K562 (cell line): ENCODE results near the gene CORT. TPM values are rescaled to one million over a fixed set of nuclear protein-coding genes. Genes with fewer than 3 reads are reported as not detected.
A peak's percentile ranks its signal among the peaks of the same experiment; 100 is the strongest.

Experiments
- AFF1 ChIP-seq, 2 experiments: fragments of 450-650 bp; IDR thresholded peaks; 2 replicates each; pipeline ENCODE4 v1.6.1; 2018; ENCODE audit warnings: mild to moderate bottlenecking in 2 of 2, low read depth in 1 of 2; ENCODE audit not compliant: partially characterized antibody in 2 of 2
- ARNT ChIP-seq, 2 experiments: fragments of 450-650 bp; IDR thresholded peaks; 2 replicates each; pipeline ENCODE4 v1.6.1; 2016; ENCODE audit warnings: mild to moderate bottlenecking in 1 of 2
- BCOR ChIP-seq: fragments of 450-650 bp; IDR thresholded peaks from 2 replicates; pipeline ENCODE4 v1.6.1; 2016
- BMI1 ChIP-seq: fragments of 150-350 bp; IDR thresholded peaks from 2 replicates; pipeline ENCODE4 v1.6.1; 2014; ENCODE audit warnings: low read length
- ELF4 ChIP-seq: fragments of 450-650 bp; formaldehyde crosslinking; IDR thresholded peaks from 2 replicates; pipeline ENCODE4 v1.4.0; 2022; ENCODE audit warnings: missing genetic modification characterization
- HDAC2 ChIP-seq: fragments of 450-650 bp; IDR thresholded peaks from 2 replicates; pipeline ENCODE4 v1.6.1; 2016; ENCODE audit warnings: mild to moderate bottlenecking
- HES1 ChIP-seq: fragments of 450-650 bp; IDR thresholded peaks from 2 replicates; pipeline ENCODE4 v1.6.1; 2016; ENCODE audit warnings: low read depth, mild to moderate bottlenecking, moderate library complexity
- MYBL2 ChIP-seq, 2 experiments: fragments of 450-650 bp in 1 of 2; sonication (generic) in 1 of 2; formaldehyde crosslinking in 1 of 2; IDR thresholded peaks; 2 replicates each; pipeline versions ENCODE4 v1.6.1 to v1.8.1; 2017 to 2022; ENCODE audit warnings: borderline replicate concordance in 1 of 2, inconsistent platforms in 1 of 2, low read depth in 1 of 2, mild to moderate bottlenecking in 1 of 2, missing genetic modification reagents in 1 of 2, moderate library complexity in 1 of 2
- NFATC3 ChIP-seq: fragments of 450-650 bp; IDR thresholded peaks from 2 replicates; pipeline ENCODE4 v1.6.1; 2017; ENCODE audit warnings: mild to moderate bottlenecking
- RAD51 ChIP-seq: fragments of 450-650 bp; IDR thresholded peaks from 2 replicates; pipeline ENCODE4 v1.7.1; 2016; ENCODE audit warnings: low read depth, mild to moderate bottlenecking, borderline replicate concordance
- RBFOX2 ChIP-seq: fragments of 200-400 bp; formaldehyde crosslinking; IDR thresholded peaks from 2 replicates; pipeline ENCODE4 v1.6.1; 2017; ENCODE audit warnings: low read depth, mild to moderate bottlenecking, low read length, moderate library complexity
- RBM25 ChIP-seq: fragments of 200-400 bp; formaldehyde crosslinking; IDR thresholded peaks from 2 replicates; pipeline ENCODE4 v1.6.1; 2018; ENCODE audit warnings: low read length, low read depth, moderate library complexity; ENCODE audit not compliant: severe bottlenecking
- SRSF3 ChIP-seq: fragments of 200-400 bp; formaldehyde crosslinking; IDR thresholded peaks from 2 replicates; pipeline ENCODE4 v1.6.1; 2016; ENCODE audit warnings: mild to moderate bottlenecking, low read length, moderate library complexity; ENCODE audit not compliant: insufficient read depth
- polyA plus RNA-seq, 8 experiments: library from polyadenylated mRNA; depleted of rRNA in 4 of 8; stranded (reverse) in 5 of 8; unstranded in 3 of 8; fragments of >200 nt; fragmentation: Nextera tagmentation in 2 of 8; fragmentation: Illumina TruSeq in 1 of 8; extraction: Ambion mirVana in 2 of 8; extraction: Trizol in 1 of 8; gene quantifications; 2 replicates each; pipeline versions ENCODE4 v1.2.1 to v1.2.3, GENCODE V29; 2011 to 2014; ENCODE audit warnings: inconsistent platforms in 1 of 8, missing spikeins in 1 of 8
- total RNA-seq, 7 experiments: library from RNA; depleted of rRNA in 6 of 7; stranded (reverse); fragments of >200 nt in 6 of 7; fragmentation: Illumina TruSeq in 2 of 7; extraction: Trizol in 2 of 7; gene quantifications; 2 replicates each; pipeline versions ENCODE4 v1.2.1 to v1.2.3, GENCODE V29; 2011 to 2021; ENCODE audit warnings: low replicate concordance in 1 of 7
- TF ChIP-seq, protein P1 (sequence below): fragments of 450-650 bp; IDR thresholded peaks from 2 replicates; pipeline ENCODE4 v1.6.1; 2016; ENCODE audit warnings: low read depth

Gene CORT
- total and polyA plus RNA-seq, 9 of the 15 experiments (the other 6 are each of a cell fraction or from before 2014, with no cell fraction given), result 0.08 to 0.54 (median 0.13) TPM; not detected in 5

DNA sequence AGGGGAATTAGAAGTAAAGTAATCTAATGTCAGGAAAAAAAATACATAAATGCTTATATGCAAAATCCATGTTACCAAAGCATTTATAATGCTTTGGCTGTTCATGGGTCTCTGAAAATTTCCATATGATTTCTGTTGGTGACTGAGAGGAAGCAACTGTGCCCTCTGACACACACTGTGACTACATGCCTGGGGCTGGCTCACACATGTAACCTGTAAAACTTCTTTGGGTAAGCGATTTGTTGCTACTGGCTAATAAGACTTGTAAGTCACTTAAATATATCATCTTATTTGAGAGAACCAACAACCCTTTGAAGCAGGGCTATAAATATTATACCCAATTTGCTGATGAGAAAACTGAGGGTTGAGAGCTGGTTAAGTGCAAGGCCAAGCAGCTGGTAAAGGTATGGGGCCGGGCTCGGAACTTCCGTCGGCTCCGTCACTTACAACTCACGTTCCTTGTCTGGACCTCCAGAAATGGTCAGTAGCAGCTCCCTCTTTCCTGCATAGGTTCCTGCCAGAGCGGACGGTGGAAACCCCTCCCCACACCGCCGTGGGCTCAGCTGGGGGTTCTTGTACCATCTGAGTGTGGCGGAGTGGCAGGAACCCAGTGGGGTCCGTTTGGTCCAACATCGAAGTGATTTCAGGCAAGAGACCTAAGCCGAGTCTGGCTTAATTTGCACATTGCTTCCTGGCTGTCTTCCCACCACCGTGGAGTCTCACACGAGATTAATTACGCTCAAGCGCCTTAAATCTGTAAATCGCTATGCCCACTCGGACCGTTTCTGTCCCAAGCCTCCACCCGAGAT is 21.8 kb downstream of the CORT start (continued):
- TF ChIP-seq AFF1 (IDR thresholded peaks at IDR 0.05; ENCODE audit: low read depth in 1 of 2, partially characterized antibody in 2 of 2), result no peak
- 0 out of 2 replicates have a peak, but pooled peaks have one; percentile 1 for TF ChIP-seq SRSF3
- no peak for TF ChIP-seq HES1
- peak; percentile 98 for TF ChIP-seq RBM25
- no peak for TF ChIP-seq MYBL2 (IDR thresholded peaks at IDR 0.05; ENCODE audit: low read depth)
- TF ChIP-seq MYBL2 (CRISPR knock-in tag; IDR thresholded peaks at IDR 0.05; ENCODE audit: borderline replicate concordance), result no peak
- no peak for TF ChIP-seq RBFOX2
- TF ChIP-seq BMI1, result no peak
- peak; percentile 78; the same call in 1 of the 2 replicates for TF ChIP-seq HDAC2
- TF ChIP-seq RAD51, result no peak
- TF ChIP-seq, protein P1, sequence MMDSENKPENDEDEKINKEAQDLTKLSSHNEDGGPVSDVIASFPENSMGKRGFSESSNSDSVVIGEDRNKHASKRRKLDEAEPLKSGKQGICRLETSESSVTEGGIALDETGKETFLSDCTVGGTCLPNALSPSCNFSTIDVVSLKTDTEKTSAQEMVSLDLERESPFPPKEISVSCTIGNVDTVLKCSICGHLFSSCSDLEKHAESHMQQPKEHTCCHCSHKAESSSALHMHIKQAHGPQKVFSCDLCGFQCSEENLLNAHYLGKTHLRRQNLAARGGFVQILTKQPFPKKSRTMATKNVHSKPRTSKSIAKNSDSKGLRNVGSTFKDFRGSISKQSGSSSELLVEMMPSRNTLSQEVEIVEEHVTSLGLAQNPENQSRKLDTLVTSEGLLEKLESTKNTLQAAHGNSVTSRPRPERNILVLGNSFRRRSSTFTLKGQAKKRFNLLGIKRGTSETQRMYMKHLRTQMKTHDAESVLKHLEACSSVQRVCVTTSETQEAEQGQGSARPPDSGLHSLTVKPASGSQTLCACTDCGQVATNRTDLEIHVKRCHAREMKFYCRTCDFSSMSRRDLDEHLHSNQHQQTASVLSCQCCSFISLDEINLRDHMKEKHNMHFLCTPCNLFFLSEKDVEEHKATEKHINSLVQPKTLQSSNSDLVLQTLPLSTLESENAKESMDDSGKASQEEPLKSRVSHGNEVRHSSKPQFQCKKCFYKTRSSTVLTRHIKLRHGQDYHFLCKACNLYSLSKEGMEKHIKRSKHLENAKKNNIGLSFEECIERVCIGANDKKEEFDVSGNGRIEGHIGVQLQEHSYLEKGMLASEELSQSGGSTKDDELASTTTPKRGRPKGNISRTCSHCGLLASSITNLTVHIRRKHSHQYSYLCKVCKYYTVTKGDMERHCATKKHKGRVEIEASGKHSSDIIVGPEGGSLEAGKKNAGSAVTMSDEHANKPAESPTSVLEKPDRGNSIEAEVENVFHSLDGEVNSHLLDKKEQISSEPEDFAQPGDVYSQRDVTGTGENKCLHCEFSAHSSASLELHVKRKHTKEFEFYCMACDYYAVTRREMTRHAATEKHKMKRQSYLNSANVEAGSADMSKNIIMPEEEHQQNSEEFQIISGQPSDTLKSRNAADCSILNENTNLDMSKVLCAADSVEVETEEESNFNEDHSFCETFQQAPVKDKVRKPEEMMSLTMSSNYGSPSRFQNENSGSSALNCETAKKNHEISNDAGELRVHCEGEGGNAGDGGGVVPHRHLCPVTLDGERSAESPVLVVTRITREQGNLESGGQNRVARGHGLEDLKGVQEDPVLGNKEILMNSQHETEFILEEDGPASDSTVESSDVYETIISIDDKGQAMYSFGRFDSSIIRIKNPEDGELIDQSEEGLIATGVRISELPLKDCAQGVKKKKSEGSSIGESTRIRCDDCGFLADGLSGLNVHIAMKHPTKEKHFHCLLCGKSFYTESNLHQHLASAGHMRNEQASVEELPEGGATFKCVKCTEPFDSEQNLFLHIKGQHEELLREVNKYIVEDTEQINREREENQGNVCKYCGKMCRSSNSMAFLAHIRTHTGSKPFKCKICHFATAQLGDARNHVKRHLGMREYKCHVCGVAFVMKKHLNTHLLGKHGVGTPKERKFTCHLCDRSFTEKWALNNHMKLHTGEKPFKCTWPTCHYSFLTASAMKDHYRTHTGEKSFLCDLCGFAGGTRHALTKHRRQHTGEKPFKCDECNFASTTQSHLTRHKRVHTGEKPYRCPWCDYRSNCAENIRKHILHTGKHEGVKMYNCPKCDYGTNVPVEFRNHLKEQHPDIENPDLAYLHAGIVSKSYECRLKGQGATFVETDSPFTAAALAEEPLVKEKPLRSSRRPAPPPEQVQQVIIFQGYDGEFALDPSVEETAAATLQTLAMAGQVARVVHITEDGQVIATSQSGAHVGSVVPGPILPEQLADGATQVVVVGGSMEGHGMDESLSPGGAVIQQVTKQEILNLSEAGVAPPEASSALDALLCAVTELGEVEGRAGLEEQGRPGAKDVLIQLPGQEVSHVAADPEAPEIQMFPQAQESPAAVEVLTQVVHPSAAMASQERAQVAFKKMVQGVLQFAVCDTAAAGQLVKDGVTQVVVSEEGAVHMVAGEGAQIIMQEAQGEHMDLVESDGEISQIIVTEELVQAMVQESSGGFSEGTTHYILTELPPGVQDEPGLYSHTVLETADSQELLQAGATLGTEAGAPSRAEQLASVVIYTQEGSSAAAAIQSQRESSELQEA, result peak; percentile 17; the same call in 1 of the 2 replicates
- peak; percentile 99 for TF ChIP-seq BCOR
- 0 out of 2 replicates have a peak, but pooled peaks have one; percentile 19 for TF ChIP-seq NFATC3
- no peak; a peak in 1 of 4 replicates for TF ChIP-seq ARNT (IDR thresholded peaks at IDR 0.05)
- no peak for TF ChIP-seq ELF4 (CRISPR knock-in tag)
